Activated B cell treated with CpG ODN at 0.5 μM for 24 hours (primary cell): ENCODE data around the gene HPF1. TPM values are rescaled to one million over a fixed set of nuclear protein-coding genes. Genes with fewer than 3 reads are reported as not detected.

Experiments used
- ATAC-seq: fragments of 200-7000 bp; cut with Tn5 transposase; one replicate; pipeline ENCODE4 v1.10.0; 2021; ENCODE audit warnings: low read depth, mild to moderate bottlenecking, moderate library complexity
- CTCF ChIA-PET: fragments of 350-600 bp; sonication (Branson Sonifier 250); formaldehyde crosslinking; loops from one replicate; lab custom pipeline; 2021; ENCODE audit warnings: antibody characterized with exemption; lab: Charles Lee
- POLR2A ChIA-PET: fragments of 350-600 bp; sonication (Branson Sonifier 250); formaldehyde crosslinking; loops from one replicate; lab custom pipeline; 2021; ENCODE audit warnings: antibody characterized with exemption; lab: Charles Lee
- DNase-seq: peaks from one replicate; pipeline ENCODE4 v3.0.0; 2022
- H3K27ac Mint-ChIP-seq: one replicate; pipeline ENCODE4 v1.8.0; 2020; ENCODE audit warnings: mixed read lengths
- H3K27me3 Mint-ChIP-seq: one replicate; pipeline ENCODE4 v1.8.0; 2021; ENCODE audit warnings: mixed read lengths
- H3K36me3 Mint-ChIP-seq: one replicate; pipeline ENCODE4 v1.8.0; 2021; ENCODE audit warnings: low read depth, mixed read lengths
- H3K4me1 Mint-ChIP-seq: one replicate; pipeline ENCODE4 v1.8.0; 2021; ENCODE audit warnings: mixed read lengths
- H3K4me3 Mint-ChIP-seq: one replicate; pipeline ENCODE4 v1.8.0; 2020; ENCODE audit warnings: mild to moderate bottlenecking, mixed read lengths
- H3K9me3 Mint-ChIP-seq: one replicate; pipeline ENCODE4 v1.8.0; 2020; ENCODE audit warnings: mixed read lengths
- intact Hi-C: fragments of 100-400 bp; cut with micrococcal nuclease; formaldehyde crosslinking; loops from one replicate; pipeline ENCODE4 v1.15.1; 2024
- total RNA-seq: library from RNA; stranded (reverse); gene quantifications from 2 replicates; pipeline ENCODE4 v1.2.3, GENCODE V29; 2022
- TF ChIP-seq, protein P1 (sequence below): fragments of 200-600 bp; IDR thresholded peaks from one replicate; pipeline ENCODE4 v1.8.0; 2022; ENCODE audit warnings: antibody characterized with exemption, mild to moderate bottlenecking

HPF1 gene
- total RNA-seq, 1 donor from 2014 or later: 17.9 TPM

DNA sequence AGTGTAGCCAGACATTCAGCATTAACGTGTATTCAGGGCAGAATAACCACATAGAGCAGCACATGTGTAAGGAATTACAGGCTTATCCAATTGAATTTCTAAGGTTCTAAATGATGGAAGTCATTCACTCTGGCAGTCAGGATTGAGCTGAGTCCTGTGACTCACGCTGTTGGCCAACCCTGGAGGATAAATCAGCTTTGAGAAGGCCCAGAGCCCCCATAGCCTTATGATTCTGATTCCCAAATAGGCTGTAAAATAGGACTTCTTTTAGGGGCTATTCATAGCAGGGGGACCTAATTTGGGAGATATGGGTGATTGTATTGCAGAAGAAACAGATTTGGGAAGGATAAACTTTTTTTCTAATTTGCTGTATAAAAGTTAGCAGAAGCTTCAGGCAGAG is 8.1 kb upstream of the HPF1 start:
- peaks cover 2% of the 10 kb centered on the region for H3K27me3 Mint-ChIP-seq
- intact Hi-C loops: no loop called here
- H3K36me3 Mint-ChIP-seq: no peaks in the 10 kb centered on the region
- ChIA-PET POLR2A (no interaction called here), CTCF (no interaction called here)
- H3K4me3 Mint-ChIP-seq: no peak overlapping the region
- no peak for DNase-seq
- no peak overlapping the region for H3K27ac Mint-ChIP-seq
- H3K4me1 Mint-ChIP-seq: no peaks in the 10 kb centered on the region
- ATAC-seq: no peak
- peaks cover 2% of the 10 kb centered on the region for H3K9me3 Mint-ChIP-seq
- TF ChIP-seq, protein P1, sequence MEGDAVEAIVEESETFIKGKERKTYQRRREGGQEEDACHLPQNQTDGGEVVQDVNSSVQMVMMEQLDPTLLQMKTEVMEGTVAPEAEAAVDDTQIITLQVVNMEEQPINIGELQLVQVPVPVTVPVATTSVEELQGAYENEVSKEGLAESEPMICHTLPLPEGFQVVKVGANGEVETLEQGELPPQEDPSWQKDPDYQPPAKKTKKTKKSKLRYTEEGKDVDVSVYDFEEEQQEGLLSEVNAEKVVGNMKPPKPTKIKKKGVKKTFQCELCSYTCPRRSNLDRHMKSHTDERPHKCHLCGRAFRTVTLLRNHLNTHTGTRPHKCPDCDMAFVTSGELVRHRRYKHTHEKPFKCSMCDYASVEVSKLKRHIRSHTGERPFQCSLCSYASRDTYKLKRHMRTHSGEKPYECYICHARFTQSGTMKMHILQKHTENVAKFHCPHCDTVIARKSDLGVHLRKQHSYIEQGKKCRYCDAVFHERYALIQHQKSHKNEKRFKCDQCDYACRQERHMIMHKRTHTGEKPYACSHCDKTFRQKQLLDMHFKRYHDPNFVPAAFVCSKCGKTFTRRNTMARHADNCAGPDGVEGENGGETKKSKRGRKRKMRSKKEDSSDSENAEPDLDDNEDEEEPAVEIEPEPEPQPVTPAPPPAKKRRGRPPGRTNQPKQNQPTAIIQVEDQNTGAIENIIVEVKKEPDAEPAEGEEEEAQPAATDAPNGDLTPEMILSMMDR: no peak

DNA sequence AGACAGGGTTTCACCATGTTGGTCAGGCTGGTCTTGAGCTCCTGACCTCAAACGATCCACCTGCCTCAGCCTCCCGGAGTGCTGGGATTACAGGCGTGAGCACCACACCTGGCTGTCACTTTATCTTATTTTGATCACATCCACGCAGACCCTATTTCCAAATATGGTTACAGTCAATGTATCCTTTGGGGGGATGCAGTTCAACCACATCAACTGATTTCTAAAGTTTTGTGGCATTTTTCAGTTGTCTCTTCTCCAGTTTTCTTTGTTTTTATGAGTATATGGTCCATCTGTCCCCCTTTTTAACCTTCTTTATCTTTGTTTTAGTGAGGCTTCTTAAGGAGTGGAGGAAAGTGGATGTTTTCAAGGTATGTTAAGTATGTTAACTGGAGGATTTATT is 4.1 kb upstream of the HPF1 start:
- Mint-ChIP-seq H3K4me1 (peaks cover 12% of the 10 kb centered on the region), H3K27ac (no peak overlapping the region), H3K4me3 (no peak overlapping the region), H3K36me3 (peaks cover 3% of the 10 kb centered on the region), H3K9me3 (no peaks in the 10 kb centered on the region), H3K27me3 (no peaks in the 10 kb centered on the region)
- DNase-seq (no peak), ATAC-seq (no peak)
- ChIA-PET CTCF (no interaction called here), POLR2A (no interaction called here)
- intact Hi-C loops: no loop called here
- TF ChIP-seq, protein P1: no peak

DNA sequence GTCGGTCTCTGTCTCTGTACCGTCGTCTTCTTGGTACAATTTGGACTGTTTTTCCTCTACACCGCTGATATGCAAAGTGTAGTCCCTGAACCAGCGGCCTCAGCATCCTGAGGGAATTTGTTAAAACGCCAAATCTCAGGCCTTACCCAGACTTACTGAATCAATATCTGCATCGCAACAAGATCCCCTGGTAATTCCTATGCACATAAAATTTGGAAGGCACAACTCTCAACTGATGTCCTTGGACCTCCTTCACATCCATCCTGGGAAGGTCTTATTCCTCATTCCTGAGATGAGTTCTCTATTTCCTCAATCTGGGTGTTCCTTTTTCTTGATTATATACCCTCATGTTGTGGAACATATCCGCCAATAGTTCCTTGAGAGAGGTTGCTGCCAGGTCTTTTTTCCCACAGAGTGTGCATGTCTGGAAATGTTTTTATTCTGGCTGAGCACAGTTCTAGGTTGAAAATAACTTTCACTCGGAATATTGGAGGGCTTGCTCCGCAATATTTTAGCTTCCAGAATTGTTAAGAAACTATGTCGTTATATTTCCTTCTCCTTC is 738 bp upstream of the HPF1 start:
- ATAC-seq (no peak), DNase-seq (no peak)
- ChIA-PET CTCF (interaction anchor here (1.0 kb wide), 1 partner anchor 145 kb away, joined by 3 read pairs; no protein-coding TSS in a partner anchor), POLR2A (no interaction called here)
- H3K9me3 Mint-ChIP-seq: no peaks in the 10 kb centered on the region
- peaks cover 6% of the 10 kb centered on the region for H3K36me3 Mint-ChIP-seq
- H3K4me1 Mint-ChIP-seq: peaks cover 23% of the 10 kb centered on the region
- H3K4me3 Mint-ChIP-seq: peak overlapping the region; percentile 92
- TF ChIP-seq, protein P1: no peak
- intact Hi-C loops: loop anchor here (1.0 to 5.0 kb wide), 3 partner anchors 268 to 1276 kb away; partner anchors contain the start of genes CBR4, DDX60L and MFAP3L
- peak overlapping the region; percentile 68 for H3K27ac Mint-ChIP-seq
- no peaks in the 10 kb centered on the region for H3K27me3 Mint-ChIP-seq

DNA sequence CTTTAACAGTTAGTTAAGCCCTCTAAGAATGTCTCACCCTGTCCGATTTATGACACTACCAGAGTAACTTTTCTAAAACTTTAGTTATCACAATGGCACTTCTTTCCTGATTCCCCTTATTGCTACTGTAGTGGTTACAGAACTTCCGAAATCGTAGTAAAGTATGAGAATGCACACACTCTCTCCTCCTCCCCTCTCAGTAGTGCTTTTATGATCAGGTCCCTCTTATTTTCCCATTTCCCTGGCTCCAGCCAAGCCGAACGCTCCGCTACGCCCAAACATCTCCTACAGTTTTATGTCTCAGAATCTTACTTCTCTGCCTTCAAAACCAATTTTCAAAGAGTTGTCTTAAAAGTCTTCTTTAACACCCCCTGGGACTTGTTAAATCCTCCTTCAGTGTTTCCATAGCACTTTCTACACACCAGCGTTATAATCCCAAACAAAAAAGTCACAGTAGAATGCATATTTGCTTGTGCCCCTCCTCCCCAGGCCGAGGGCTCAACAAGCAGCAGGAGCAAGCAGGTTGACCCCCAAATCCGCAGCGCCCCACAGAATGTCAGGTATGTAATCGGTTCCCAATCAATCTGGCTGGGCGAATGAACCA is 671 bp downstream of the HPF1 start:
- Mint-ChIP-seq H3K27ac (no peak overlapping the region), H3K9me3 (no peaks in the 10 kb centered on the region), H3K4me1 (peaks cover 23% of the 10 kb centered on the region), H3K4me3 (peak overlapping the region; percentile 92), H3K36me3 (peaks cover 16% of the 10 kb centered on the region), H3K27me3 (no peaks in the 10 kb centered on the region)
- POLR2A ChIA-PET: interaction anchor here (1.0 to 2.0 kb wide), 3 partner anchors 9 to 137 kb away, joined by 3 to 6 read pairs (median 5); partner anchors contain the start of gene CLCN3
- intact Hi-C loops: loop anchor here (1.0 to 5.0 kb wide), 5 partner anchors 96 to 1275 kb away; partner anchors contain the start of genes CBR4, CLCN3, DDX60L and NEK1
- CTCF ChIA-PET: no interaction called here
- DNase-seq (no peak), ATAC-seq (no peak)
- TF ChIP-seq, protein P1: no peak

DNA sequence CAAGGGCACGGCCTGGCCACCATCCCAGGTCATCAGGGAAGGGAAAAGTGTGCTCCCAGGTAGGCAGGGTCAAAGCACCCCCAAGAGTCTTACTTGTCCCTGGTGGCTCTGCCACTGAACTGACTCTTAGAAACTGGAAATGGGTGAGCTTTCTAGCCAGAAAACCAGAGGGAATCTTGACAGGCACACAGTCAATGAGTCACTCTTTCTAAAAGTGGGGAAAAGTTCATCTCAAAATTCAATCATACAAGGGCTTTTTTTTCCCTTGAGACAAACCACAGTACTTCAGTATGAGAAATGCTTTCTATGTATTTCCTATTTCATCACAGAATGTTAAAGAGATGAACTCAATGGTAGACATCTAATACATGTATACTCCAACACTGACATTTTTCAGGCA is 12.5 kb downstream of the HPF1 start:
- POLR2A ChIA-PET: no interaction called here

More for the DNA sequence above, 12.5 kb downstream of the HPF1 start:
- no peak overlapping the region for H3K27ac Mint-ChIP-seq
- DNase-seq (no peak), ATAC-seq (no peak)
- no peaks in the 10 kb centered on the region for H3K9me3 Mint-ChIP-seq
- CTCF ChIA-PET: no interaction called here
- peaks cover 49% of the 10 kb centered on the region for H3K36me3 Mint-ChIP-seq
- H3K4me1 Mint-ChIP-seq: no peaks in the 10 kb centered on the region
- TF ChIP-seq, protein P1: no peak
- intact Hi-C loops: no loop called here
- H3K27me3 Mint-ChIP-seq: no peaks in the 10 kb centered on the region
- no peak overlapping the region for H3K4me3 Mint-ChIP-seq
